ENCODE measurements around the gene HSD17B1. TPM values are rescaled to one million over a fixed set of nuclear protein-coding genes. Genes with fewer than 3 reads are reported as not detected.

The HSD17B1 gene
- total and polyA plus RNA-seq, 2 donors (not counting 3 experiments of a cell fraction or from before 2014, with no cell fraction given), result 0.22 to 1.0 TPM

DNA sequence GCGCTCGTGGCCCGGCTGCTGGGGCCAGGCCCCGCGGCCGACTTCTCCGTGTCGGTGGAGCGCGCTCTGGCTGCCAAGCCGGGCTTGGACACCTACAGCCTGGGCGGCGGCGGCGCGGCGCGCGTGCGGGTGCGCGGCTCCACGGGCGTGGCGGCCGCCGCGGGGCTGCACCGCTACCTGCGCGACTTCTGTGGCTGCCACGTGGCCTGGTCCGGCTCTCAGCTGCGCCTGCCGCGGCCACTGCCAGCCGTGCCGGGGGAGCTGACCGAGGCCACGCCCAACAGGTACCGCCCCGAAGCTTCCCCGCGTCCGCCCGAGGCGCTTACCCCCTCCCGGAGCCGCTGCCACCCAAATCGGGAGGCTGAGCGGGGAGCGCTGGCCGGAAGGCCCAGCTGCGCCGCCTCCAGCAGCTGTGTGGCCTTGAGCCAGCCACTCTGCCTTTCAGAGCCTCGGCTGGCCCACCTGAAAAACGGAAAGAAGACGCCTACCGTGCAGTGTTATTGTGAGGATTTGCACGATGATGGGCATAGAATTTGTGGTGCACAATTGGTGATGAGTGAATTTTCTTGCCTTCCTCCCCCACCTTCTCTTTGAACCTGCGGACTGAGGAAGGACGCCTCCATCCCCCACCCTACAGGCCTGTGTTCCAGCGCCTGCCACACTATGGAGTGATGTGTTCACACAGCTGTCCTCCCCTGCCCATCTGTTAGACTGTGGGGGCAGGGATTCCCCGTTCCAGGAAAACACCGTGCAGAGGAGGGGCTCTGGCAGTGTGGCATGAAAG lies 16.2 kb upstream of the HSD17B1 start:
- Histone ChIP-seq H3K79me2 (ENCODE audit: control insufficient read depth, insufficient read depth, low read length) (peaks cover 4% of the 10 kb centered on the region), H3K9me1 (replicated peaks; ENCODE audit: control insufficient read depth, extremely low read depth, insufficient read depth, low read length) (no peaks in the 10 kb centered on the region), H3K27me3 (ENCODE audit: control insufficient read depth in 2 of 2, insufficient read depth in 2 of 2, low read length in 2 of 2) (no peaks in the 10 kb centered on the region), H3K4me1 (ENCODE audit: control insufficient read depth, extremely low read depth, insufficient read depth, low read length) (peaks cover 24% of the 10 kb centered on the region), H3K9me3 (replicated peaks; ENCODE audit: control insufficient read depth, insufficient read depth, low read length) (no peaks in the 10 kb centered on the region), H3K27ac (ENCODE audit: insufficient read depth, low read depth, low read length) (peak overlapping the region; percentile 79), H3K9ac (replicated peaks; ENCODE audit: extremely low read depth, insufficient read depth, low read length) (peak overlapping the region; percentile 80), H3K4me2 (ENCODE audit: insufficient read depth, low read length) (peak overlapping the region; percentile 79), H3K4me3 (replicated peaks in 1 of 3; ENCODE audit: insufficient read depth in 1 of 3, low read depth in 1 of 3, low read length in 3 of 3) (peak overlapping the region; percentile 29 to 80 (median 49)), H4K20me1 (replicated peaks; ENCODE audit: control insufficient read depth, extremely low read depth, insufficient read depth, low read length) (no peaks in the 10 kb centered on the region), H3K36me3 (ENCODE audit: control insufficient read depth in 2 of 2, extremely low read depth in 1 of 2, insufficient read depth in 2 of 2, low read length in 2 of 2) (peaks cover 0 to 5% of the 10 kb centered on the region in 2 experiments), H2AFZ (ENCODE audit: low read depth, low read length) (peak overlapping the region; percentile 20)
- dilution Hi-C loops (cut with MboI; ENCODE audit: extremely low pct_ligation_motif_present, low sequenced_read_pairs), result no loop called here
- DNase-seq (ENCODE audit: low read depth, low spot score) (peak; percentile 49), FAIRE-seq (peak; percentile 77)
- TF ChIP-seq EZH2 (IDR thresholded peaks at IDR 0.05; ENCODE audit: borderline replicate concordance, low read depth, low read length, severe bottlenecking), result no peak
- TF ChIP-seq, protein P1, sequence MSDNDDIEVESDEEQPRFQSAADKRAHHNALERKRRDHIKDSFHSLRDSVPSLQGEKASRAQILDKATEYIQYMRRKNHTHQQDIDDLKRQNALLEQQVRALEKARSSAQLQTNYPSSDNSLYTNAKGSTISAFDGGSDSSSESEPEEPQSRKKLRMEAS (IDR thresholded peaks at IDR 0.05; ENCODE audit: insufficient read depth, insufficient read length), result peak; percentile 49
- intact Hi-C loops (cut with micrococcal nuclease), result loop anchor here (1.0 to 2.0 kb wide), 2 partner anchors 18 kb away; no protein-coding TSS in a partner anchor
- ChIA-PET CTCF (interaction anchor here (0.7 to 3.1 kb wide), 7 partner anchors 9 to 140 kb away, joined by 3 to 14 read pairs (median 4); partner anchors contain the start of genes PLEKHH3 and PSMC3IP), POLR2A (interaction anchor here (1.0 to 1.6 kb wide), 3 partner anchors 16 to 114 kb away, joined by 4 to 5 read pairs (median 4); partner anchors contain the start of gene CAVIN1)
- TSS peak; percentile 29 for BruUV-seq (replicated peaks)

DNA sequence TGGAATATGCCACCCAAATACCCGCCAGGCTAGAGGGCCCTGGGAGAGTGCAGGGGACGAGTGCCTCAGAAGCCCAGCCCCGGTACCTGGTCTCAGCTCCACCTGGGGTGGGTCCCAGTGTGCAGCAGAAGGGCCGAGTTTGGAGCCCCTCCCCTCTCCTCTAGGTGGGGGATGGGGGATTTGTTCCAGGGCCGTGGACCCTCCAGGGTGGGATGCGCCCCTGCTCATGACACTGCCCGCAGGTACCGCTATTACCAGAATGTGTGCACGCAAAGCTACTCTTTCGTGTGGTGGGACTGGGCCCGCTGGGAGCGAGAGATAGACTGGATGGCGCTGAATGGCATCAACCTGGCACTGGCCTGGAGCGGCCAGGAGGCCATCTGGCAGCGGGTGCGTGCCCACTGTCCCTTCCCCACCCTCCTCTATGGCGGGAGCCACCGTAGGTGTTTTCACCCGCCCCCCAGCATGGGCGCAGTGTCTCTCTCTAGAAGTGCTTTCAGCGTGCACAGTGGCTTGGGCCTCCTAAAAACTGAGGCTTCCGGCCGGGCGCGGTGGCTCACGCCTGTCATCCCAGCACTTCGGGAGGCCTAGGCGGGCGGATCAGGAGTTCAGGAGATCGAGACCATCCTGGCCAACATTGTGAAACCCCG lies 15.4 kb upstream of the HSD17B1 start:
- BruUV-seq (replicated peaks), result no TSS peak
- Histone ChIP-seq H2AFZ (ENCODE audit: low read depth, low read length) (no peak overlapping the region), H3K9me1 (replicated peaks; ENCODE audit: control insufficient read depth, extremely low read depth, insufficient read depth, low read length) (no peaks in the 10 kb centered on the region), H3K36me3 (ENCODE audit: control insufficient read depth in 2 of 2, extremely low read depth in 1 of 2, insufficient read depth in 2 of 2, low read length in 2 of 2) (peaks cover 0 to 5% of the 10 kb centered on the region in 2 experiments), H3K9me3 (replicated peaks; ENCODE audit: control insufficient read depth, insufficient read depth, low read length) (no peaks in the 10 kb centered on the region), H4K20me1 (replicated peaks; ENCODE audit: control insufficient read depth, extremely low read depth, insufficient read depth, low read length) (no peaks in the 10 kb centered on the region), H3K4me3 (replicated peaks in 1 of 3; ENCODE audit: insufficient read depth in 1 of 3, low read depth in 1 of 3, low read length in 3 of 3) (peak overlapping the region in 2 of 3 experiments; percentile 49 to 80), H3K4me1 (ENCODE audit: control insufficient read depth, extremely low read depth, insufficient read depth, low read length) (peaks cover 23% of the 10 kb centered on the region), H3K4me2 (ENCODE audit: insufficient read depth, low read length) (peak overlapping the region; percentile 79), H3K27ac (ENCODE audit: insufficient read depth, low read depth, low read length) (no peak overlapping the region), H3K9ac (replicated peaks; ENCODE audit: extremely low read depth, insufficient read depth, low read length) (peak overlapping the region; percentile 80), H3K79me2 (ENCODE audit: control insufficient read depth, insufficient read depth, low read length) (peaks cover 4% of the 10 kb centered on the region), H3K27me3 (ENCODE audit: control insufficient read depth in 2 of 2, insufficient read depth in 2 of 2, low read length in 2 of 2) (no peaks in the 10 kb centered on the region)
- POLR2A ChIA-PET, result interaction anchor here (1.1 kb wide), 1 partner anchor 114 kb away, joined by 4 read pairs; the partner anchor contains the start of gene CAVIN1
- dilution Hi-C loops (cut with MboI; ENCODE audit: extremely low pct_ligation_motif_present, low sequenced_read_pairs), result no loop called here
- DNase-seq (ENCODE audit: low read depth, low spot score) (no peak), FAIRE-seq (no peak)
- CTCF ChIA-PET, result interaction anchor here (1.8 to 3.1 kb wide), 3 partner anchors 10 to 20 kb away, joined by 11 to 14 read pairs (median 12); no protein-coding TSS in a partner anchor
- TF ChIP-seq EZH2 (IDR thresholded peaks at IDR 0.05; ENCODE audit: borderline replicate concordance, low read depth, low read length, severe bottlenecking), result no peak
- no peak for TF ChIP-seq POLR2AphosphoS5 (IDR thresholded peaks at IDR 0.05; ENCODE audit: insufficient read depth, low read depth, low read length)
- TF ChIP-seq, protein P2, sequence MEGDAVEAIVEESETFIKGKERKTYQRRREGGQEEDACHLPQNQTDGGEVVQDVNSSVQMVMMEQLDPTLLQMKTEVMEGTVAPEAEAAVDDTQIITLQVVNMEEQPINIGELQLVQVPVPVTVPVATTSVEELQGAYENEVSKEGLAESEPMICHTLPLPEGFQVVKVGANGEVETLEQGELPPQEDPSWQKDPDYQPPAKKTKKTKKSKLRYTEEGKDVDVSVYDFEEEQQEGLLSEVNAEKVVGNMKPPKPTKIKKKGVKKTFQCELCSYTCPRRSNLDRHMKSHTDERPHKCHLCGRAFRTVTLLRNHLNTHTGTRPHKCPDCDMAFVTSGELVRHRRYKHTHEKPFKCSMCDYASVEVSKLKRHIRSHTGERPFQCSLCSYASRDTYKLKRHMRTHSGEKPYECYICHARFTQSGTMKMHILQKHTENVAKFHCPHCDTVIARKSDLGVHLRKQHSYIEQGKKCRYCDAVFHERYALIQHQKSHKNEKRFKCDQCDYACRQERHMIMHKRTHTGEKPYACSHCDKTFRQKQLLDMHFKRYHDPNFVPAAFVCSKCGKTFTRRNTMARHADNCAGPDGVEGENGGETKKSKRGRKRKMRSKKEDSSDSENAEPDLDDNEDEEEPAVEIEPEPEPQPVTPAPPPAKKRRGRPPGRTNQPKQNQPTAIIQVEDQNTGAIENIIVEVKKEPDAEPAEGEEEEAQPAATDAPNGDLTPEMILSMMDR (IDR thresholded peaks at IDR 0.05; ENCODE audit: extremely low read depth in 1 of 2, insufficient read depth in 1 of 2, low read depth in 1 of 2, low read length in 2 of 2), result no peak
- TF ChIP-seq GATA2 (IDR thresholded peaks at IDR 0.05; ENCODE audit: insufficient read depth, insufficient read length, low read depth, low read length), result no peak
- no peak for TF ChIP-seq POLR2A (IDR thresholded peaks at IDR 0.05; ENCODE audit: low read depth, low read length)
- no peak for TF ChIP-seq MYC (IDR thresholded peaks at IDR 0.05; ENCODE audit: low read depth, low read length)
- no peak for TF ChIP-seq FOS (IDR thresholded peaks at IDR 0.05; ENCODE audit: borderline replicate concordance, insufficient read depth, low read length)
- TF ChIP-seq, protein P1 (IDR thresholded peaks at IDR 0.05; ENCODE audit: insufficient read depth, insufficient read length), result no peak
- TF ChIP-seq JUN (IDR thresholded peaks at IDR 0.05; ENCODE audit: borderline replicate concordance, insufficient read depth, insufficient read length, low read depth), result no peak
- intact Hi-C loops (cut with micrococcal nuclease), result loop anchor here (2.0 kb wide), 1 partner anchor 18 kb away; no protein-coding TSS in a partner anchor
